K562 (cell line): Measurements from ENCODE around the gene GGNBP2. TPM values are rescaled to one million over a fixed set of nuclear protein-coding genes. Genes with fewer than 3 reads are reported as not detected.

Experiments
- ATAC-seq: fragments of 200-7000 bp; cut with Tn5 transposase; 3 replicates; pipeline ENCODE4 v1.9.1; 2020; ENCODE audit warnings: moderate library complexity
- BruUV-seq: library from RNA; stranded (reverse); fragments of 400-500 nt; replicated peaks from 2 replicates; lab custom pipeline; 2021; lab: Mats Ljungman, UMichigan
- CTCF ChIA-PET: fragments of 300-600 bp; formaldehyde crosslinking; extraction: SDS; loops from one replicate; lab custom pipeline; 2021; ENCODE audit warnings: low intra/inter-chr PET ratio; lab: Yijun Ruan, JAX
- POLR2A ChIA-PET: fragments of 300-600, 350-650 bp; sonication (Branson Sonifier 250); formaldehyde crosslinking; extraction: SDS; loops from one replicate; lab custom pipeline; 2021; ENCODE audit warnings: antibody characterized with exemption, inconsistent platforms; lab: Yijun Ruan, JAX
- DNase-seq, 4 experiments: peaks; one replicate each; pipeline versions ENCODE4 v3.0.0 to v3.0.0-alpha.2; 2011 to 2018; ENCODE audit warnings: low spot score in 3 of 4, mixed read lengths in 3 of 4; ENCODE audit errors: extremely low read depth in 1 of 4
- FAIRE-seq: peaks from 2 replicates; lab custom pipeline; 2011; peaks lifted over from hg19 to GRCh38; lab: Jason Lieb, UNC
- H2AFZ ChIP-seq: 2 replicates; pipeline ENCODE4 v1.6.0; 2011; ENCODE audit warnings: low read depth, low read length, control low read depth, inconsistent platforms
- H3K27ac ChIP-seq: fragments of 200-600 bp; 3 replicates; pipeline ENCODE4 v1.8.0; 2011; ENCODE audit warnings: low read depth, mild to moderate bottlenecking, control low read depth, inconsistent platforms, low read length, moderate library complexity, mixed read lengths; ENCODE audit errors: extremely low read depth
- H3K27me3 ChIP-seq, 2 experiments: fragments of 300-600 bp in 1 of 2; 2 replicates in 1 of 2; 3 replicates in 1 of 2; pipeline versions ENCODE4 v1.6.0 to v1.8.0; 2011; ENCODE audit warnings: inconsistent platforms in 2 of 2, low read length in 2 of 2, mild to moderate bottlenecking in 1 of 2, mixed read lengths in 1 of 2, moderate library complexity in 1 of 2; ENCODE audit not compliant: control insufficient read depth in 2 of 2, insufficient read depth in 2 of 2
- H3K36me3 ChIP-seq: fragments of 300-600 bp; 3 replicates; pipeline ENCODE4 v1.8.0; 2011; ENCODE audit warnings: mild to moderate bottlenecking, low read length, inconsistent platforms; ENCODE audit not compliant: control insufficient read depth, insufficient read depth
- H3K4me1 ChIP-seq, 2 experiments: fragments of 200-600 bp in 1 of 2; replicated peaks in 1 of 2; 2 replicates in 1 of 2; 3 replicates in 1 of 2; pipeline versions ENCODE4 v1.5.1 to v1.8.0; 2011; ENCODE audit warnings: inconsistent platforms in 2 of 2, low read length in 2 of 2, mild to moderate bottlenecking in 1 of 2, mixed read lengths in 1 of 2, moderate library complexity in 1 of 2; ENCODE audit not compliant: control insufficient read depth in 2 of 2, insufficient read depth in 2 of 2
- H3K4me2 ChIP-seq: 2 replicates; pipeline ENCODE4 v1.6.1; 2011; ENCODE audit warnings: low read length, control low read depth, inconsistent platforms, mixed read lengths; ENCODE audit not compliant: insufficient read depth
- H3K4me3 ChIP-seq: fragments of 200-600 bp; sonication (generic), shearing (Covaris generic); 2 replicates; pipeline ENCODE4 v1.5.1; 2016; ENCODE audit warnings: control low read depth, inconsistent platforms
- H3K79me2 ChIP-seq: fragments of 200-600 bp; 3 replicates; pipeline ENCODE4 v1.8.0; 2011; ENCODE audit warnings: low read length, inconsistent platforms; ENCODE audit not compliant: control insufficient read depth, insufficient read depth
- H3K9ac ChIP-seq, 2 experiments: 2 replicates each; pipeline versions ENCODE4 v1.6.0 to v1.6.1; 2011; ENCODE audit warnings: low read depth in 2 of 2, low read length in 2 of 2, control low read depth in 1 of 2, inconsistent platforms in 1 of 2, mild to moderate bottlenecking in 1 of 2, mixed read lengths in 1 of 2; ENCODE audit not compliant: insufficient read depth in 1 of 2
- H3K9me1 ChIP-seq: one replicate; pipeline ENCODE4 v1.6.0; 2011; ENCODE audit warnings: inconsistent platforms, mild to moderate bottlenecking, low read length, moderate library complexity; ENCODE audit not compliant: control insufficient read depth, insufficient read depth
- H3K9me3 ChIP-seq: replicated peaks from 2 replicates; pipeline ENCODE4 v1.5.1; 2011; ENCODE audit warnings: low read depth, low read length, inconsistent platforms; ENCODE audit not compliant: control insufficient read depth, insufficient read depth
- H4K20me1 ChIP-seq: replicated peaks from 2 replicates; pipeline ENCODE4 v1.6.1; 2011; ENCODE audit warnings: low read length, inconsistent platforms, mixed read lengths; ENCODE audit not compliant: control insufficient read depth, insufficient read depth
- NBN ChIP-seq: fragments of 450-650 bp; IDR thresholded peaks from 2 replicates; pipeline ENCODE4 v1.6.1; 2016; ENCODE audit warnings: low read depth, mild to moderate bottlenecking
- NR4A1 ChIP-seq, 2 experiments: fragments of 250-450 bp in 1 of 2; fragments of 450-650 bp in 1 of 2; sonication (Bioruptor Pico) in 1 of 2; IDR thresholded peaks; 2 replicates each; pipeline versions ENCODE4 v1.4.0 to v1.6.1; 2016 to 2020; ENCODE audit warnings: mild to moderate bottlenecking in 2 of 2, missing compliant biosample characterization in 1 of 2, missing genetic modification characterization in 1 of 2, moderate library complexity in 1 of 2
- SAFB2 ChIP-seq: fragments of 200-400 bp; formaldehyde crosslinking; IDR thresholded peaks from 2 replicates; pipeline ENCODE4 v1.6.1; 2018; ENCODE audit warnings: borderline replicate concordance, low read length, low read depth, moderate library complexity; ENCODE audit not compliant: severe bottlenecking
- WGBS: fragments of 100-300 bp; shearing (Covaris generic); methylation state at CpG from one replicate; pipeline ENCODE4 v1.1.6; 2016; ENCODE audit warnings: low coverage, mixed read lengths; ENCODE audit not compliant: insufficient coverage; ENCODE audit errors: missing lambda C conversion rate; 5-methylcytosine and 5-hydroxymethylcytosine counted together
- in situ Hi-C: fragments of 300-500 bp; cut with MboI; formaldehyde crosslinking; loops from 4 replicates; pipeline ENCODE4 v1.15.0; 2018; ENCODE audit warnings: inconsistent platforms, mixed read lengths
- intact Hi-C: fragments of 100-400 bp; cut with micrococcal nuclease; formaldehyde crosslinking; loops from 2 replicates; pipeline ENCODE4 v1.14.2; 2022
- polyA plus RNA-seq, 8 experiments: library from polyadenylated mRNA; depleted of rRNA in 4 of 8; stranded (reverse) in 5 of 8; unstranded in 3 of 8; fragments of >200 nt; fragmentation: Nextera tagmentation in 2 of 8; fragmentation: Illumina TruSeq in 1 of 8; extraction: Ambion mirVana in 2 of 8; extraction: Trizol in 1 of 8; gene quantifications; 2 replicates each; pipeline versions ENCODE4 v1.2.1 to v1.2.3, GENCODE V29; 2011 to 2014; ENCODE audit warnings: inconsistent platforms in 1 of 8, missing spikeins in 1 of 8
- total RNA-seq, 7 experiments: library from RNA; depleted of rRNA in 6 of 7; stranded (reverse); fragments of >200 nt in 6 of 7; fragmentation: Illumina TruSeq in 2 of 7; extraction: Trizol in 2 of 7; gene quantifications; 2 replicates each; pipeline versions ENCODE4 v1.2.1 to v1.2.3, GENCODE V29; 2011 to 2021; ENCODE audit warnings: low replicate concordance in 1 of 7
- TF ChIP-seq, protein P1 (sequence below): fragments of 450-650 bp; IDR thresholded peaks from 2 replicates; pipeline ENCODE4 v1.6.1; 2016; ENCODE audit warnings: low read depth, mild to moderate bottlenecking, moderate library complexity
- TF ChIP-seq, protein P2 (sequence below), 2 experiments: fragments of 450-650 bp in 1 of 2; sonication (generic) in 1 of 2; formaldehyde crosslinking in 1 of 2; IDR thresholded peaks; 2 replicates each; pipeline versions ENCODE4 v1.7.1 to v1.9.0; 2016 to 2022; ENCODE audit warnings: inconsistent platforms in 1 of 2, mild to moderate bottlenecking in 1 of 2, missing genetic modification reagents in 1 of 2

The GGNBP2 gene
- total and polyA plus RNA-seq, 9 of the 15 experiments (the other 6 are each of a cell fraction or from before 2014, with no cell fraction given): 35.7 to 96.6 (median 64.1) TPM

DNA sequence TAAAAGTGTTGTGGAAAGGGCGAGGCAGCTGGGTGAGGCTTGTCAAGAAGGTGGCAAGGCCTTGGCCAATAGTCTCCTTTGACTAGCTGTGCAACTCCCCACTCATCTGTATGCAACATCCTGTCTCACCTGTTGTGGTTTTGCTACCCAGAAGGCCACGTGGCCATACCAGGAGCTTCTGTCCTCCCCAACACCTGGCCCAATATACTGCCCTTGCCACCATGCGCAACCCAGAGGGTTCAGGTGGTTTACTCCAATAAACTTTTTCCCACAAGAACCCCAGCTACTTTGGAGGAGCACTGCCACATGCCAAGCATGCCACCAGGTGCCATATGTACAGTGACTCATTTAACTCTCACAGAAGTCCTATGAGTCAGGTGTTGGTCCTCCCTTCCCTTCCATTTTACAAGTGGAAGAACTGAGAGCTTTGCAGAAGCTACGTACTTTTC lies 20.3 kb upstream of the GGNBP2 start:
- Histone ChIP-seq H4K20me1 (0 out of 2 replicates have a peak, but pooled peaks cover 3% of the 10 kb centered on the region), H3K9ac (no peak overlapping the region), H3K9me1 (no peaks in the 10 kb centered on the region), H3K27me3 (no peaks in the 10 kb centered on the region), H3K4me1 (peaks cover 0 to 10% of the 10 kb centered on the region in 2 experiments; a peak in 2 of 5 replicates), H3K4me3 (no peak overlapping the region), H3K27ac (no peak overlapping the region), H3K9me3 (no peaks in the 10 kb centered on the region), H3K4me2 (no peak overlapping the region), H3K36me3 (peaks cover 93% of the 10 kb centered on the region), H2AFZ (no peak overlapping the region), H3K79me2 (peaks cover 24% of the 10 kb centered on the region)
- FAIRE-seq (no peak), ATAC-seq (no peak), DNase-seq (no peak)
- in situ Hi-C loops: no loop called here
- CTCF ChIA-PET: no interaction called here
- POLR2A ChIA-PET: interaction anchor here (1.2 to 2.5 kb wide), 4 partner anchors 10 to 15 kb away, joined by 4 to 26 read pairs (median 8); partner anchors contain the start of genes MYO19 and PIGW
- 92% methylated on average over 3 of the region's 4 CpGs for WGBS
- intact Hi-C loops: no loop called here
- BruUV-seq: no TSS peak
- TF ChIP-seq, protein P1, sequence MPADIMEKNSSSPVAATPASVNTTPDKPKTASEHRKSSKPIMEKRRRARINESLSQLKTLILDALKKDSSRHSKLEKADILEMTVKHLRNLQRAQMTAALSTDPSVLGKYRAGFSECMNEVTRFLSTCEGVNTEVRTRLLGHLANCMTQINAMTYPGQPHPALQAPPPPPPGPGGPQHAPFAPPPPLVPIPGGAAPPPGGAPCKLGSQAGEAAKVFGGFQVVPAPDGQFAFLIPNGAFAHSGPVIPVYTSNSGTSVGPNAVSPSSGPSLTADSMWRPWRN: no peak
- TF ChIP-seq NR4A1 (CRISPR knock-in tag; IDR thresholded peaks at IDR 0.05) (no peak), NR4A1 (tag; IDR thresholded peaks at IDR 0.05) (no peak), SAFB2 (no peak), NBN (no peak)
- TF ChIP-seq, protein P2, sequence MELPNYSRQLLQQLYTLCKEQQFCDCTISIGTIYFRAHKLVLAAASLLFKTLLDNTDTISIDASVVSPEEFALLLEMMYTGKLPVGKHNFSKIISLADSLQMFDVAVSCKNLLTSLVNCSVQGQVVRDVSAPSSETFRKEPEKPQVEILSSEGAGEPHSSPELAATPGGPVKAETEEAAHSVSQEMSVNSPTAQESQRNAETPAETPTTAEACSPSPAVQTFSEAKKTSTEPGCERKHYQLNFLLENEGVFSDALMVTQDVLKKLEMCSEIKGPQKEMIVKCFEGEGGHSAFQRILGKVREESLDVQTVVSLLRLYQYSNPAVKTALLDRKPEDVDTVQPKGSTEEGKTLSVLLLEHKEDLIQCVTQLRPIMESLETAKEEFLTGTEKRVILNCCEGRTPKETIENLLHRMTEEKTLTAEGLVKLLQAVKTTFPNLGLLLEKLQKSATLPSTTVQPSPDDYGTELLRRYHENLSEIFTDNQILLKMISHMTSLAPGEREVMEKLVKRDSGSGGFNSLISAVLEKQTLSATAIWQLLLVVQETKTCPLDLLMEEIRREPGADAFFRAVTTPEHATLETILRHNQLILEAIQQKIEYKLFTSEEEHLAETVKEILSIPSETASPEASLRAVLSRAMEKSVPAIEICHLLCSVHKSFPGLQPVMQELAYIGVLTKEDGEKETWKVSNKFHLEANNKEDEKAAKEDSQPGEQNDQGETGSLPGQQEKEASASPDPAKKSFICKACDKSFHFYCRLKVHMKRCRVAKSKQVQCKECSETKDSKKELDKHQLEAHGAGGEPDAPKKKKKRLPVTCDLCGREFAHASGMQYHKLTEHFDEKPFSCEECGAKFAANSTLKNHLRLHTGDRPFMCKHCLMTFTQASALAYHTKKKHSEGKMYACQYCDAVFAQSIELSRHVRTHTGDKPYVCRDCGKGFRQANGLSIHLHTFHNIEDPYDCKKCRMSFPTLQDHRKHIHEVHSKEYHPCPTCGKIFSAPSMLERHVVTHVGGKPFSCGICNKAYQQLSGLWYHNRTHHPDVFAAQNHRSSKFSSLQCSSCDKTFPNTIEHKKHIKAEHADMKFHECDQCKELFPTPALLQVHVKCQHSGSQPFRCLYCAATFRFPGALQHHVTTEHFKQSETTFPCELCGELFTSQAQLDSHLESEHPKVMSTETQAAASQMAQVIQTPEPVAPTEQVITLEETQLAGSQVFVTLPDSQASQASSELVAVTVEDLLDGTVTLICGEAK (IDR thresholded peaks at IDR 0.05): no peak
- TF ChIP-seq, protein P2 (CRISPR knock-in tag; IDR thresholded peaks at IDR 0.05): no peak
